ENCODE measurements around the gene PTPRN2.

- TF ChIP-seq CTCF (conservative IDR thresholded peaks at IDR 0.05; ENCODE audit: low read length) (no peak), EZH2phosphoT487 (IDR thresholded peaks at IDR 0.05; ENCODE audit: borderline replicate concordance, low read depth, low read length) (no peak)
Observed at GRCh38 chr7:157585113-157585861, 1002.3 kb downstream of the PTPRN2 start.

All from OCI-LY7 (cell line).